H1 (cell line): ENCODE data around the gene ASB16. TPM values are rescaled to one million over a fixed set of nuclear protein-coding genes. Genes with fewer than 3 reads are reported as not detected.

Source experiments
- CTCF ChIA-PET: fragments of 300-600 bp; sonication (Branson Sonifier 250); formaldehyde crosslinking; loops from one replicate; lab custom pipeline; 2021; ENCODE audit not compliant: partially characterized antibody; lab: Charles Lee
- POLR2A ChIA-PET: fragments of 300-600 bp; sonication (Branson Sonifier 250); formaldehyde crosslinking; loops from one replicate; lab custom pipeline; 2021; ENCODE audit warnings: inconsistent platforms; ENCODE audit not compliant: partially characterized antibody; lab: Charles Lee
- DNase-seq, 2 experiments: peaks; one replicate each; pipeline versions ENCODE4 v3.0.0 to v3.0.0-alpha.2; 2010 to 2022; ENCODE audit warnings: low spot score in 2 of 2, low read depth in 1 of 2, mixed read lengths in 1 of 2
- FAIRE-seq: peaks from 2 replicates; lab custom pipeline; 2011; peaks lifted over from hg19 to GRCh38; lab: Jason Lieb, UNC
- H2AFZ ChIP-seq: 2 replicates; pipeline ENCODE4 v1.8.1; 2012; ENCODE audit warnings: low read length, inconsistent platforms
- H2AK5ac ChIP-seq: 2 replicates; pipeline ENCODE4 v1.6.1; 2013; ENCODE audit warnings: low read depth, low read length
- H2BK120ac ChIP-seq: replicated peaks from 2 replicates; pipeline ENCODE3; 2013; ENCODE audit warnings: low read depth, low read length, inconsistent platforms
- H2BK12ac ChIP-seq: 2 replicates; pipeline ENCODE4 v1.6.1; 2013; ENCODE audit warnings: low read depth, low read length
- H2BK15ac ChIP-seq: 2 replicates; pipeline ENCODE4 v1.6.1; 2013; ENCODE audit warnings: low read length
- H2BK20ac ChIP-seq: 2 replicates; pipeline ENCODE4 v1.6.1; 2013; ENCODE audit warnings: low read length
- H2BK5ac ChIP-seq: 2 replicates; pipeline ENCODE4 v1.6.1; 2013; ENCODE audit warnings: low read depth, low read length
- H3K14ac ChIP-seq: 2 replicates; pipeline ENCODE4 v1.6.1; 2013; ENCODE audit warnings: inconsistent platforms; ENCODE audit not compliant: insufficient read length
- H3K18ac ChIP-seq: 2 replicates; pipeline ENCODE4 v1.6.1; 2013; ENCODE audit warnings: low read length; ENCODE audit errors: extremely low read depth
- H3K23ac ChIP-seq: 2 replicates; pipeline ENCODE4 v1.6.1; 2013; ENCODE audit warnings: inconsistent platforms; ENCODE audit not compliant: insufficient read length
- H3K23me2 ChIP-seq: 2 replicates; pipeline ENCODE4 v1.6.1; 2013; ENCODE audit warnings: low read depth, low read length
- H3K27ac ChIP-seq: 2 replicates; pipeline ENCODE4 v1.6.1; 2011; ENCODE audit warnings: low read depth, low read length, inconsistent platforms
- H3K27me3 ChIP-seq, 4 experiments: replicated peaks in 1 of 4; 1 replicate in 1 of 4; 2 replicates in 3 of 4; pipeline versions ENCODE4 v1.6.1 to v1.8.1; 2011 to 2013; ENCODE audit warnings: low read length in 3 of 4, mild to moderate bottlenecking in 3 of 4, inconsistent platforms in 2 of 4, mixed read lengths in 2 of 4, moderate library complexity in 1 of 4; ENCODE audit not compliant: control insufficient read depth in 3 of 4, insufficient read depth in 3 of 4; ENCODE audit errors: extremely low read depth in 1 of 4
- H3K36me3 ChIP-seq, 4 experiments: 2 replicates each; pipeline versions ENCODE4 v1.6.1 to v1.8.1; 2011 to 2013; ENCODE audit warnings: mild to moderate bottlenecking in 4 of 4, low read length in 3 of 4, moderate library complexity in 2 of 4, control low read depth in 1 of 4, inconsistent platforms in 1 of 4; ENCODE audit not compliant: insufficient read depth in 4 of 4, control insufficient read depth in 2 of 4
- H3K4ac ChIP-seq: replicated peaks from 2 replicates; pipeline ENCODE3; 2013; ENCODE audit warnings: low read length, low read depth, mixed read lengths, inconsistent platforms; ENCODE audit not compliant: insufficient read length
- H3K4me1 ChIP-seq, 4 experiments: replicated peaks in 1 of 4; 1 replicate in 1 of 4; 2 replicates in 3 of 4; pipeline versions ENCODE4 v1.6.1 to v1.8.1; 2011 to 2013; ENCODE audit warnings: low read length in 3 of 4, inconsistent platforms in 2 of 4, mixed read lengths in 1 of 4; ENCODE audit not compliant: insufficient read depth in 4 of 4, control insufficient read depth in 3 of 4
- H3K4me2 ChIP-seq, 2 experiments: 2 replicates each; pipeline versions ENCODE4 v1.6.1 to v1.8.1; 2011 to 2013; ENCODE audit warnings: low read depth in 2 of 2, low read length in 2 of 2, control low read depth in 1 of 2, inconsistent platforms in 1 of 2, mild to moderate bottlenecking in 1 of 2; ENCODE audit not compliant: insufficient read depth in 1 of 2
- H3K4me3 ChIP-seq, 4 experiments: fragments of 200-600, 300-600 bp in 1 of 4; sonication (generic), shearing (Covaris generic), sonication (Bioruptor Twin) in 1 of 4; 2 replicates each; pipeline versions ENCODE4 v1.5.1 to v1.8.1; 2011 to 2016; ENCODE audit warnings: low read length in 4 of 4, low read depth in 3 of 4, control low read depth in 2 of 4, inconsistent platforms in 2 of 4, mild to moderate bottlenecking in 2 of 4, mixed read lengths in 1 of 4, moderate library complexity in 1 of 4; ENCODE audit not compliant: insufficient read depth in 2 of 4; ENCODE audit errors: extremely low read depth in 1 of 4
- H3K56ac ChIP-seq: replicated peaks from 2 replicates; pipeline ENCODE3; 2013; ENCODE audit warnings: low read depth, mild to moderate bottlenecking, mixed read lengths, low read length, inconsistent platforms; ENCODE audit not compliant: insufficient read length
- H3K79me1 ChIP-seq: 2 replicates; pipeline ENCODE4 v1.6.1; 2013; ENCODE audit warnings: low read depth, low read length, control low read depth
- H3K79me2 ChIP-seq, 2 experiments: 2 replicates each; pipeline versions ENCODE4 v1.6.1 to v1.8.1; 2012 to 2013; ENCODE audit warnings: low read length in 2 of 2, mild to moderate bottlenecking in 2 of 2, inconsistent platforms in 1 of 2; ENCODE audit not compliant: insufficient read depth in 2 of 2, control insufficient read depth in 1 of 2
- H3K9ac ChIP-seq, 4 experiments: replicated peaks in 1 of 4; 1 replicate in 1 of 4; 2 replicates in 3 of 4; pipeline versions ENCODE4 v1.6.1 to v1.8.1; 2011 to 2013; ENCODE audit warnings: low read depth in 3 of 4, low read length in 3 of 4, control low read depth in 2 of 4, mild to moderate bottlenecking in 2 of 4, moderate library complexity in 2 of 4, inconsistent platforms in 1 of 4; ENCODE audit errors: extremely low read depth in 1 of 4
- H3K9me3 ChIP-seq, 2 experiments: 2 replicates each; pipeline versions ENCODE4 v1.6.1 to v1.8.1; 2012 to 2013; ENCODE audit warnings: mild to moderate bottlenecking in 2 of 2, moderate library complexity in 2 of 2, control low read depth in 1 of 2, inconsistent platforms in 1 of 2, low read depth in 1 of 2, low read length in 1 of 2, mixed read lengths in 1 of 2; ENCODE audit not compliant: insufficient read depth in 2 of 2
- H4K20me1 ChIP-seq, 2 experiments: replicated peaks in 1 of 2; 2 replicates each; pipeline versions ENCODE3 to v1.8.1; 2011 to 2013; ENCODE audit warnings: inconsistent platforms in 2 of 2, low read length in 2 of 2, mild to moderate bottlenecking in 1 of 2; ENCODE audit not compliant: insufficient read depth in 2 of 2, control insufficient read depth in 1 of 2
- H4K5ac ChIP-seq: 2 replicates; pipeline ENCODE4 v1.6.1; 2013; ENCODE audit warnings: low read length, low read depth, mixed read lengths, inconsistent platforms; ENCODE audit not compliant: insufficient read length
- H4K8ac ChIP-seq: 2 replicates; pipeline ENCODE4 v1.8.0; 2013; ENCODE audit warnings: mild to moderate bottlenecking, moderate library complexity, low read length, inconsistent platforms; ENCODE audit not compliant: insufficient read depth; ENCODE audit errors: extremely low read depth
- H4K91ac ChIP-seq: replicated peaks from 2 replicates; pipeline ENCODE3; 2013; ENCODE audit warnings: low read length, mixed read lengths, inconsistent platforms; ENCODE audit not compliant: insufficient read length
- ASH2L ChIP-seq: fragments of 200-600, 300-600 bp; sonication (generic); IDR thresholded peaks from one replicate; pipeline ENCODE4 v1.7.1; 2017; ENCODE audit warnings: low read length
- EGR1 ChIP-seq: IDR thresholded peaks from 2 replicates; pipeline ENCODE4 v1.6.1; 2011; ENCODE audit warnings: low read depth, low read length, borderline replicate concordance
- KDM1A ChIP-seq: fragments of 200-600, 300-600 bp; sonication (generic); IDR thresholded peaks from 2 replicates; pipeline ENCODE4 v1.7.1; 2016; ENCODE audit warnings: mild to moderate bottlenecking, low read length, borderline replicate concordance
- KDM4A ChIP-seq: IDR thresholded peaks from one replicate; pipeline ENCODE4 v1.7.1; 2012; ENCODE audit warnings: low read depth, mild to moderate bottlenecking, moderate library complexity, low read length, inconsistent platforms; ENCODE audit not compliant: severe bottlenecking
- MAX ChIP-seq: IDR thresholded peaks from 2 replicates; pipeline ENCODE4 v1.6.1; 2012; ENCODE audit warnings: inconsistent platforms
- RNF2 ChIP-seq: fragments of 200-900, 300-1000 bp; sonication (generic); IDR thresholded peaks from 2 replicates; pipeline ENCODE4 v1.7.1; 2016; ENCODE audit warnings: borderline replicate concordance, low read depth, mild to moderate bottlenecking, antibody characterized with exemption, low read length; ENCODE audit not compliant: poor library complexity, severe bottlenecking; ENCODE audit errors: missing control alignments
- SUZ12 ChIP-seq: fragments of 200-600 bp; sonication (generic); IDR thresholded peaks from 2 replicates; pipeline ENCODE4 v1.6.1; 2012; ENCODE audit warnings: mild to moderate bottlenecking, inconsistent platforms, low read length, moderate library complexity, mixed read lengths
- WGBS, 2 experiments: shearing (Covaris generic) in 1 of 2; methylation state at CpG; one replicate each; pipeline versions ENCODE4 v1.1.6 to v1.1.7; 2013 to 2015; ENCODE audit warnings: low lambda C conversion rate in 2 of 2, mixed read lengths in 2 of 2, inconsistent platforms in 1 of 2, low coverage in 1 of 2, missing lambda C conversion rate in 1 of 2; ENCODE audit not compliant: insufficient replicate concordance in 2 of 2, insufficient coverage in 1 of 2, insufficient read length in 1 of 2; ENCODE audit errors: extremely low coverage in 1 of 2, missing lambda C conversion rate in 1 of 2; 5-methylcytosine and 5-hydroxymethylcytosine counted together
- polyA plus RNA-seq, 7 experiments: library from polyadenylated mRNA; depleted of rRNA in 3 of 7; stranded (reverse) in 5 of 7; unstranded in 2 of 7; fragments of >200 nt in 5 of 7; fragments of 200-250 nt in 2 of 7; gene quantifications; 1 replicate in 5 of 7; 2 replicates in 1 of 7; 4 replicates in 1 of 7; pipeline versions ENCODE4 v1.2.1 to v1.2.3, GENCODE V29; 2011 to 2013; ENCODE audit warnings: missing spikeins in 2 of 7, mixed read lengths in 2 of 7
- total RNA-seq: library from RNA; stranded (reverse); fragmentation: NEBNext Ultra II Directional; extraction: Animal tissue kit (Norgen Biotek cat#: 25700); gene quantifications from 2 replicates; pipeline ENCODE4 v1.2.1, GENCODE V29; 2021

The ASB16 gene
- total and polyA plus RNA-seq, 2 of the 8 experiments (the other 6 are each of a cell fraction or from before 2014, with no cell fraction given) = 0.05 TPM; not detected in 1

- Histone ChIP-seq H2AK5ac (no peak overlapping the region), H4K20me1 (no peaks in the 10 kb centered on the region), H3K79me2 (no peaks in the 10 kb centered on the region), H2BK15ac (0 out of 2 replicates have a peak overlapping the region, but pooled peaks have one; percentile 6), H2BK120ac (no peak overlapping the region), H3K18ac (peak overlapping the region; percentile 32; the same call in 1 of the 2 replicates), H3K4me2 (no peak overlapping the region), H3K23ac (no peak overlapping the region), H3K79me1 (no peaks in the 10 kb centered on the region), H3K56ac (no peak overlapping the region), H3K4me1 (peaks cover 0 to 15% (median 8%) of the 10 kb centered on the region in 4 experiments; a peak in 5 of 7 replicates), H3K4ac (no peak overlapping the region), H4K8ac (no peak overlapping the region), H3K27me3 (no peaks in the 10 kb centered on the region), H4K5ac (no peak overlapping the region), H2AFZ (no peak overlapping the region), H3K9ac (no peak overlapping the region), H3K4me3 (no peak overlapping the region), H3K23me2 (no peaks in the 10 kb centered on the region), H2BK12ac (no peak overlapping the region), H2BK20ac (no peak overlapping the region), H2BK5ac (no peak overlapping the region; the same call in 1 of the 2 replicates), H3K14ac (no peak overlapping the region), H3K36me3 (peaks cover 0 to under 1% (median 0%) of the 10 kb centered on the region in 4 experiments; a peak in 3 of 8 replicates), H3K9me3 (no peaks in the 10 kb centered on the region), H4K91ac (no peak overlapping the region), H3K27ac (no peak overlapping the region)
- DNase-seq = no peak
- POLR2A ChIA-PET = interaction anchor here (0.9 to 4.0 kb wide), 12 partner anchors 8 to 150 kb away, joined by 3 to 21 read pairs (median 5); partner anchors contain the start of genes HROB and TMUB2
- TF ChIP-seq MAX = no peak
- TF ChIP-seq EGR1 = no peak
- no peak for TF ChIP-seq KDM1A
- no peak for TF ChIP-seq ASH2L
- TF ChIP-seq RNF2 = no peak
- no peak for TF ChIP-seq KDM4A
- TF ChIP-seq SUZ12 = no peak
- no peak for FAIRE-seq
- 91% methylated on average over 7 of the region's 7 CpGs; no CpG with 5 or more reads in 1 of the 2 experiments for WGBS, 2 experiments
- CTCF ChIA-PET = interaction anchor here (0.6 to 8.1 kb wide), 20 partner anchors 8 to 186 kb away, joined by 3 to 61 read pairs (median 8); partner anchors contain the start of genes GRN and TMUB2
Observed at GRCh38 chr17:44167181-44167861, 3.2 kb upstream of the ASB16 start.
